ENCODE results near the gene DMRT2.

The DMRT2 gene

DNA sequence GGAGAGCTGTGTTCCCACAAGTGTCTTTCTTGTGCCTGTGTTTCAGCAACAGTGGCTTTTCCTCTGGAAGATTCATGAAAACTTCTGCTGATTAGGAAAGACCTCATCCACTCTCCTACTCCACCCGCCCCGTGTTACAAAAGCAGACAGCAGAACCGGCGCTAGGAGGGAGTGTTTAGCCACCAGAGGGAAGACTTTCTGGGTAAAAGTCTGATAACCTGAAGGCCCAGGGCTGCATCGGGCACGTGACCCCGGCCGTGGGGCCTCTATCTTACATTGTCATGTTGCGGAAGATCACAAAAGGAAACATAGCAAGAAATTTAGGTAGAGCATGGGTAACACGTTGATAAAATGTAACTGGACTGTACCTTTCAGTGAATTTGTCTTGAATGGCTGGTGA is 32.0 kb upstream of the DMRT2 start (continued):
- no peak for TF ChIP-seq ZNF8 (CRISPR knock-in tag; IDR thresholded peaks at IDR 0.05)
- no peak for TF ChIP-seq GLIS3 (CRISPR knock-in tag; IDR thresholded peaks at IDR 0.05)
- no peak for TF ChIP-seq CSDC2 (CRISPR knock-in tag; IDR thresholded peaks at IDR 0.05)
- no peak for TF ChIP-seq TOX (CRISPR knock-in tag; IDR thresholded peaks at IDR 0.05; ENCODE audit: borderline replicate concordance)
- TF ChIP-seq, protein P1, sequence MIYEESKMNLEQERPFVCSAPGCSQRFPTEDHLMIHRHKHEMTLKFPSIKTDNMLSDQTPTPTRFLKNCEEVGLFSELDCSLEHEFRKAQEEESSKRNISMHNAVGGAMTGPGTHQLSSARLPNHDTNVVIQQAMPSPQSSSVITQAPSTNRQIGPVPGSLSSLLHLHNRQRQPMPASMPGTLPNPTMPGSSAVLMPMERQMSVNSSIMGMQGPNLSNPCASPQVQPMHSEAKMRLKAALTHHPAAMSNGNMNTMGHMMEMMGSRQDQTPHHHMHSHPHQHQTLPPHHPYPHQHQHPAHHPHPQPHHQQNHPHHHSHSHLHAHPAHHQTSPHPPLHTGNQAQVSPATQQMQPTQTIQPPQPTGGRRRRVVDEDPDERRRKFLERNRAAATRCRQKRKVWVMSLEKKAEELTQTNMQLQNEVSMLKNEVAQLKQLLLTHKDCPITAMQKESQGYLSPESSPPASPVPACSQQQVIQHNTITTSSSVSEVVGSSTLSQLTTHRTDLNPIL (CRISPR knock-in tag; IDR thresholded peaks at IDR 0.05; ENCODE audit: low read depth): no peak
- no peak for TF ChIP-seq ZNF70 (CRISPR knock-in tag; IDR thresholded peaks at IDR 0.05)
- TF ChIP-seq BACH2 (CRISPR knock-in tag; IDR thresholded peaks at IDR 0.05; ENCODE audit: borderline replicate concordance): no peak
- TF ChIP-seq PPARA (CRISPR knock-in tag; IDR thresholded peaks at IDR 0.05; ENCODE audit: borderline replicate concordance): no peak
- no peak for TF ChIP-seq TCF4 (CRISPR knock-in tag; IDR thresholded peaks at IDR 0.05; ENCODE audit: borderline replicate concordance)

DNA sequence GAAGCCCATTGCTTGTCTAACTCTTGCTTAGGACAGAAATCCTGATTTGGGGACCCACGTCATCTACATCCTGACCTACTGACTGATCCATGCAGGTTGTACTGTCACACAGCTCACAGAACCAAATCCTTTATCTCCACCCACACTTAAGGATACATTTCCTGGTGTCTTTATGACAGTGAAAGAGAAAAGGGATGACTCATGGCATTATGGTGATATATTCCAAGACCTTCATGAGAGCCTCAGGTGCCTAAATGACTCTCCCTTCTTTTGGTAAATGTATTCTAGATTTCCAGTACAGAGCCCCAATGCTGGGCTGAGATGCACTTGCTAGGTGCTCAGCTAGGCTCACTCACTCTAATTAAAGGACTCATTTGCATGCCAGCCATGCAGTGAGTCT is 26.0 kb upstream of the DMRT2 start:
- no peak for ATAC-seq
- TF ChIP-seq TCF4 (CRISPR knock-in tag; IDR thresholded peaks at IDR 0.05; ENCODE audit: borderline replicate concordance) (no peak), ZFP3 (CRISPR knock-in tag; IDR thresholded peaks at IDR 0.05) (no peak), ZNF565 (CRISPR knock-in tag; conservative IDR thresholded peaks at IDR 0.05; ENCODE audit: low read depth) (no peak), ZNF8 (CRISPR knock-in tag; IDR thresholded peaks at IDR 0.05) (no peak), ZFP30 (CRISPR knock-in tag; IDR thresholded peaks at IDR 0.05) (no peak), ZC3H10 (CRISPR knock-in tag; IDR thresholded peaks at IDR 0.05) (no peak), SNAI2 (CRISPR knock-in tag; IDR thresholded peaks at IDR 0.05) (no peak), ARNTL (CRISPR knock-in tag; IDR thresholded peaks at IDR 0.05; ENCODE audit: borderline replicate concordance, low read depth) (no peak), BACH2 (CRISPR knock-in tag; IDR thresholded peaks at IDR 0.05; ENCODE audit: borderline replicate concordance) (no peak), PPARA (CRISPR knock-in tag; IDR thresholded peaks at IDR 0.05; ENCODE audit: borderline replicate concordance) (no peak), ZNF70 (CRISPR knock-in tag; IDR thresholded peaks at IDR 0.05) (no peak), RARB (CRISPR knock-in tag; IDR thresholded peaks at IDR 0.05) (no peak), ISL1 (CRISPR knock-in tag; IDR thresholded peaks at IDR 0.05) (no peak), OSR1 (CRISPR knock-in tag; IDR thresholded peaks at IDR 0.05) (no peak)
- TF ChIP-seq, protein P2, sequence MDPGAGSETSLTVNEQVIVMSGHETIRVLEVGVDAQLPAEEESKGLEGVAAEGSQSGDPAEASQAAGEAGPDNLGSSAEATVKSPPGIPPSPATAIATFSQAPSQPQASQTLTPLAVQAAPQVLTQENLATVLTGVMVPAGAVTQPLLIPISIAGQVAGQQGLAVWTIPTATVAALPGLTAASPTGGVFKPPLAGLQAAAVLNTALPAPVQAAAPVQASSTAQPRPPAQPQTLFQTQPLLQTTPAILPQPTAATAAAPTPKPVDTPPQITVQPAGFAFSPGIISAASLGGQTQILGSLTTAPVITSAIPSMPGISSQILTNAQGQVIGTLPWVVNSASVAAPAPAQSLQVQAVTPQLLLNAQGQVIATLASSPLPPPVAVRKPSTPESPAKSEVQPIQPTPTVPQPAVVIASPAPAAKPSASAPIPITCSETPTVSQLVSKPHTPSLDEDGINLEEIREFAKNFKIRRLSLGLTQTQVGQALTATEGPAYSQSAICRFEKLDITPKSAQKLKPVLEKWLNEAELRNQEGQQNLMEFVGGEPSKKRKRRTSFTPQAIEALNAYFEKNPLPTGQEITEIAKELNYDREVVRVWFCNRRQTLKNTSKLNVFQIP (CRISPR knock-in tag; IDR thresholded peaks at IDR 0.05; ENCODE audit: borderline replicate concordance, low read depth): no peak
- TF ChIP-seq, protein P3, sequence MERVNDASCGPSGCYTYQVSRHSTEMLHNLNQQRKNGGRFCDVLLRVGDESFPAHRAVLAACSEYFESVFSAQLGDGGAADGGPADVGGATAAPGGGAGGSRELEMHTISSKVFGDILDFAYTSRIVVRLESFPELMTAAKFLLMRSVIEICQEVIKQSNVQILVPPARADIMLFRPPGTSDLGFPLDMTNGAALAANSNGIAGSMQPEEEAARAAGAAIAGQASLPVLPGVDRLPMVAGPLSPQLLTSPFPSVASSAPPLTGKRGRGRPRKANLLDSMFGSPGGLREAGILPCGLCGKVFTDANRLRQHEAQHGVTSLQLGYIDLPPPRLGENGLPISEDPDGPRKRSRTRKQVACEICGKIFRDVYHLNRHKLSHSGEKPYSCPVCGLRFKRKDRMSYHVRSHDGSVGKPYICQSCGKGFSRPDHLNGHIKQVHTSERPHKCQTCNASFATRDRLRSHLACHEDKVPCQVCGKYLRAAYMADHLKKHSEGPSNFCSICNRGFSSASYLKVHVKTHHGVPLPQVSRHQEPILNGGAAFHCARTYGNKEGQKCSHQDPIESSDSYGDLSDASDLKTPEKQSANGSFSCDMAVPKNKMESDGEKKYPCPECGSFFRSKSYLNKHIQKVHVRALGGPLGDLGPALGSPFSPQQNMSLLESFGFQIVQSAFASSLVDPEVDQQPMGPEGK (CRISPR knock-in tag; IDR thresholded peaks at IDR 0.05; ENCODE audit: borderline replicate concordance): no peak
- TF ChIP-seq, protein P4, sequence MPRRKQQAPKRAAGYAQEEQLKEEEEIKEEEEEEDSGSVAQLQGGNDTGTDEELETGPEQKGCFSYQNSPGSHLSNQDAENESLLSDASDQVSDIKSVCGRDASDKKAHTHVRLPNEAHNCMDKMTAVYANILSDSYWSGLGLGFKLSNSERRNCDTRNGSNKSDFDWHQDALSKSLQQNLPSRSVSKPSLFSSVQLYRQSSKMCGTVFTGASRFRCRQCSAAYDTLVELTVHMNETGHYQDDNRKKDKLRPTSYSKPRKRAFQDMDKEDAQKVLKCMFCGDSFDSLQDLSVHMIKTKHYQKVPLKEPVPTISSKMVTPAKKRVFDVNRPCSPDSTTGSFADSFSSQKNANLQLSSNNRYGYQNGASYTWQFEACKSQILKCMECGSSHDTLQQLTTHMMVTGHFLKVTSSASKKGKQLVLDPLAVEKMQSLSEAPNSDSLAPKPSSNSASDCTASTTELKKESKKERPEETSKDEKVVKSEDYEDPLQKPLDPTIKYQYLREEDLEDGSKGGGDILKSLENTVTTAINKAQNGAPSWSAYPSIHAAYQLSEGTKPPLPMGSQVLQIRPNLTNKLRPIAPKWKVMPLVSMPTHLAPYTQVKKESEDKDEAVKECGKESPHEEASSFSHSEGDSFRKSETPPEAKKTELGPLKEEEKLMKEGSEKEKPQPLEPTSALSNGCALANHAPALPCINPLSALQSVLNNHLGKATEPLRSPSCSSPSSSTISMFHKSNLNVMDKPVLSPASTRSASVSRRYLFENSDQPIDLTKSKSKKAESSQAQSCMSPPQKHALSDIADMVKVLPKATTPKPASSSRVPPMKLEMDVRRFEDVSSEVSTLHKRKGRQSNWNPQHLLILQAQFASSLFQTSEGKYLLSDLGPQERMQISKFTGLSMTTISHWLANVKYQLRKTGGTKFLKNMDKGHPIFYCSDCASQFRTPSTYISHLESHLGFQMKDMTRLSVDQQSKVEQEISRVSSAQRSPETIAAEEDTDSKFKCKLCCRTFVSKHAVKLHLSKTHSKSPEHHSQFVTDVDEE (CRISPR knock-in tag; IDR thresholded peaks at IDR 0.05): no peak
- TF ChIP-seq, protein P1 (CRISPR knock-in tag; IDR thresholded peaks at IDR 0.05; ENCODE audit: low read depth): no peak

DNA sequence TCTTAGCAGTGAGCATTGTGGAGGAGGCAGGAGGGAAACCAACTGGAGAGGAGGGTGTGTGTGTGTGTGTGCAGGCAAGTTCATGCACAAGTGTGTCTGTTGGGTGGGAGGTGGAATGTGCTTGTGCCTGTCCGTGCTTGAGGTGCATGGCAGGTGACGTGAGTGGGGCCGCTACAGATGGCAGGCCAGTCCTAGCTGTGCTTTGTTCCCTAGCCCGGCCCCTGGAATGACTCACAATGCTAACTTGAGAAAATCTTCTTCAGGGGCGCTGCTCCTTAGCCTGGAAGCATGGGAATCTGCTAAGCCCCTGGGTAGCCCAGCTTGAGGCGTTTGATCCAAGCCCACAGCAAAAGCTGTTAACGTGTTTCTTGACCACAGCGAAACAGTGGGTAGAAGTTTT is 25.0 kb upstream of the DMRT2 start:
- ATAC-seq: no peak
- TF ChIP-seq, protein P5, sequence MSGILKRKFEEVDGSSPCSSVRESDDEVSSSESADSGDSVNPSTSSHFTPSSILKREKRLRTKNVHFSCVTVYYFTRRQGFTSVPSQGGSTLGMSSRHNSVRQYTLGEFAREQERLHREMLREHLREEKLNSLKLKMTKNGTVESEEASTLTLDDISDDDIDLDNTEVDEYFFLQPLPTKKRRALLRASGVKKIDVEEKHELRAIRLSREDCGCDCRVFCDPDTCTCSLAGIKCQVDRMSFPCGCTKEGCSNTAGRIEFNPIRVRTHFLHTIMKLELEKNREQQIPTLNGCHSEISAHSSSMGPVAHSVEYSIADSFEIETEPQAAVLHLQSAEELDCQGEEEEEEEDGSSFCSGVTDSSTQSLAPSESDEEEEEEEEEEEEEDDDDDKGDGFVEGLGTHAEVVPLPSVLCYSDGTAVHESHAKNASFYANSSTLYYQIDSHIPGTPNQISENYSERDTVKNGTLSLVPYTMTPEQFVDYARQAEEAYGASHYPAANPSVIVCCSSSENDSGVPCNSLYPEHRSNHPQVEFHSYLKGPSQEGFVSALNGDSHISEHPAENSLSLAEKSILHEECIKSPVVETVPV (CRISPR knock-in tag; IDR thresholded peaks at IDR 0.05): no peak
- TF ChIP-seq RARB (CRISPR knock-in tag; IDR thresholded peaks at IDR 0.05): no peak
- no peak for TF ChIP-seq ZNF70 (CRISPR knock-in tag; IDR thresholded peaks at IDR 0.05)
- TF ChIP-seq, protein P2 (CRISPR knock-in tag; IDR thresholded peaks at IDR 0.05; ENCODE audit: borderline replicate concordance, low read depth): no peak
- TF ChIP-seq ESRRG (CRISPR knock-in tag; IDR thresholded peaks at IDR 0.05): no peak
- TF ChIP-seq ZNF565 (CRISPR knock-in tag; conservative IDR thresholded peaks at IDR 0.05; ENCODE audit: low read depth): no peak
- TF ChIP-seq BACH2 (CRISPR knock-in tag; IDR thresholded peaks at IDR 0.05; ENCODE audit: borderline replicate concordance): no peak
- TF ChIP-seq ZFP3 (CRISPR knock-in tag; IDR thresholded peaks at IDR 0.05): no peak
- TF ChIP-seq ISL1 (CRISPR knock-in tag; IDR thresholded peaks at IDR 0.05): no peak
- no peak for TF ChIP-seq GLIS3 (CRISPR knock-in tag; IDR thresholded peaks at IDR 0.05)
- TF ChIP-seq, protein P1 (CRISPR knock-in tag; IDR thresholded peaks at IDR 0.05; ENCODE audit: low read depth): no peak
- no peak for TF ChIP-seq TOX (CRISPR knock-in tag; IDR thresholded peaks at IDR 0.05; ENCODE audit: borderline replicate concordance)
- TF ChIP-seq TCF4 (CRISPR knock-in tag; IDR thresholded peaks at IDR 0.05; ENCODE audit: borderline replicate concordance): no peak
- TF ChIP-seq CSDC2 (CRISPR knock-in tag; IDR thresholded peaks at IDR 0.05): no peak
- no peak for TF ChIP-seq OSR1 (CRISPR knock-in tag; IDR thresholded peaks at IDR 0.05)
